ENCODE data around the gene HTR6.

DNA sequence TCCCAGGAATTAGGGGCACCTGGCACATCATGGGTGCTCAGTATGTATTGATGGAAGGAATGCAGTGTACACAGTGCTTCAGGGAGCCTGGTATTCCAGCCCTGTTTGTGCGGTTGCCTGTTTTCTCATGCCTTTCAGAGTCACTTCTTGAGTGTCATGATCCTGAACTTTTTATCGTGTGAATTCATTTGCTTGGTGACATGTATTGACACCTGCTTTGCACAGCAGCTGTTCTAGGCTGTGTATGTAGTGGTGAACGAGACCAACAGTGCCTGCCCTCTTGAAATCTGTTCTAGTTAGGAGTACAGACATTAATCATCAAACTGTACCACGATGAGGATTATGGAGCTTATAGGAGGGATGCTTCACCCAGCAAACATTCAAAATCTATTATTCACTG lies 6.1 kb downstream of the HTR6 start:
- TF ChIP-seq, protein P1, sequence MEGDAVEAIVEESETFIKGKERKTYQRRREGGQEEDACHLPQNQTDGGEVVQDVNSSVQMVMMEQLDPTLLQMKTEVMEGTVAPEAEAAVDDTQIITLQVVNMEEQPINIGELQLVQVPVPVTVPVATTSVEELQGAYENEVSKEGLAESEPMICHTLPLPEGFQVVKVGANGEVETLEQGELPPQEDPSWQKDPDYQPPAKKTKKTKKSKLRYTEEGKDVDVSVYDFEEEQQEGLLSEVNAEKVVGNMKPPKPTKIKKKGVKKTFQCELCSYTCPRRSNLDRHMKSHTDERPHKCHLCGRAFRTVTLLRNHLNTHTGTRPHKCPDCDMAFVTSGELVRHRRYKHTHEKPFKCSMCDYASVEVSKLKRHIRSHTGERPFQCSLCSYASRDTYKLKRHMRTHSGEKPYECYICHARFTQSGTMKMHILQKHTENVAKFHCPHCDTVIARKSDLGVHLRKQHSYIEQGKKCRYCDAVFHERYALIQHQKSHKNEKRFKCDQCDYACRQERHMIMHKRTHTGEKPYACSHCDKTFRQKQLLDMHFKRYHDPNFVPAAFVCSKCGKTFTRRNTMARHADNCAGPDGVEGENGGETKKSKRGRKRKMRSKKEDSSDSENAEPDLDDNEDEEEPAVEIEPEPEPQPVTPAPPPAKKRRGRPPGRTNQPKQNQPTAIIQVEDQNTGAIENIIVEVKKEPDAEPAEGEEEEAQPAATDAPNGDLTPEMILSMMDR (conservative IDR thresholded peaks at IDR 0.05; ENCODE audit: low read length) = no peak
- no peak for TF ChIP-seq EZH2phosphoT487 (IDR thresholded peaks at IDR 0.05; ENCODE audit: borderline replicate concordance, low read depth, low read length)

All from OCI-LY7 (cell line).